H1 (cell line): ENCODE data around the gene POP5. TPM values are rescaled to one million over a fixed set of nuclear protein-coding genes. Genes with fewer than 3 reads are reported as not detected.

Source experiments
- ASH2L ChIP-seq: fragments of 200-600, 300-600 bp; sonication (generic); IDR thresholded peaks from one replicate; pipeline ENCODE4 v1.7.1; 2017; ENCODE audit warnings: low read length
- CBX5 ChIP-seq: fragments of 300-800, 300-1000 bp; sonication (generic); IDR thresholded peaks from 2 replicates; pipeline ENCODE4 v1.7.1; 2016; ENCODE audit warnings: antibody characterized with exemption, low read length, low read depth
- CHD1 ChIP-seq: IDR thresholded peaks from 2 replicates; pipeline ENCODE4 v1.6.1; 2012; ENCODE audit warnings: low read depth, low read length, improper control_type of control experiment
- CHD2 ChIP-seq: IDR thresholded peaks from 2 replicates; pipeline ENCODE4 v1.6.1; 2012; ENCODE audit warnings: low read length, improper control_type of control experiment
- EGR1 ChIP-seq: IDR thresholded peaks from 2 replicates; pipeline ENCODE4 v1.6.1; 2011; ENCODE audit warnings: low read depth, low read length, borderline replicate concordance
- EP300 ChIP-seq, 2 experiments: IDR thresholded peaks; 1 replicate in 1 of 2; 2 replicates in 1 of 2; pipeline ENCODE4 v1.6.1; 2011 to 2012; ENCODE audit warnings: low read depth in 2 of 2, low read length in 2 of 2, mild to moderate bottlenecking in 2 of 2, borderline replicate concordance in 1 of 2, inconsistent platforms in 1 of 2, moderate library complexity in 1 of 2
- GABPA ChIP-seq: IDR thresholded peaks from 2 replicates; pipeline ENCODE4 v1.6.1; 2011; ENCODE audit warnings: mild to moderate bottlenecking, low read length, moderate library complexity, borderline replicate concordance; ENCODE audit not compliant: insufficient read depth
- NRF1 ChIP-seq: IDR thresholded peaks from 2 replicates; pipeline ENCODE4 v1.6.1; 2011; ENCODE audit warnings: mild to moderate bottlenecking, low read depth, low read length, improper control_type of control experiment
- PHF8 ChIP-seq: fragments of 200-600 bp; sonication (generic); conservative IDR thresholded peaks from 2 replicates; pipeline ENCODE4 v1.7.1; 2012; ENCODE audit warnings: low read depth, mild to moderate bottlenecking, inconsistent platforms, low read length, moderate library complexity
- POLR2A ChIP-seq, 2 experiments: IDR thresholded peaks; 1 replicate in 1 of 2; 2 replicates in 1 of 2; pipeline ENCODE4 v1.6.1; 2011; ENCODE audit warnings: low read depth in 2 of 2, low read length in 2 of 2, mild to moderate bottlenecking in 2 of 2; ENCODE audit errors: control extremely low read depth in 1 of 2
- POLR2AphosphoS5 ChIP-seq: IDR thresholded peaks from 2 replicates; pipeline ENCODE4 v1.6.1; 2011; ENCODE audit warnings: low read depth, low read length
- RAD21 ChIP-seq, 2 experiments: IDR thresholded peaks in 1 of 2; conservative IDR thresholded peaks in 1 of 2; 2 replicates each; pipeline ENCODE4 v1.6.1; 2011; ENCODE audit warnings: low read depth in 2 of 2, low read length in 2 of 2, improper control_type of control experiment in 1 of 2, inconsistent platforms in 1 of 2, mild to moderate bottlenecking in 1 of 2, moderate library complexity in 1 of 2
- RBBP5 ChIP-seq: IDR thresholded peaks from 2 replicates; pipeline ENCODE4 v1.7.1; 2012; ENCODE audit warnings: low read depth, mild to moderate bottlenecking, inconsistent platforms, low read length, moderate library complexity, borderline replicate concordance
- SIX5 ChIP-seq: IDR thresholded peaks from 2 replicates; pipeline ENCODE4 v1.6.1; 2011; ENCODE audit warnings: mild to moderate bottlenecking, low read depth, low read length
- SP1 ChIP-seq: IDR thresholded peaks from 2 replicates; pipeline ENCODE4 v1.6.1; 2011; ENCODE audit warnings: low read depth, low read length
- SP2 ChIP-seq: IDR thresholded peaks from 2 replicates; pipeline ENCODE4 v1.6.1; 2012; ENCODE audit warnings: mild to moderate bottlenecking, low read length, inconsistent platforms
- SP4 ChIP-seq: IDR thresholded peaks from 2 replicates; pipeline ENCODE4 v1.6.1; 2012; ENCODE audit warnings: low read length, inconsistent platforms
- TAF1 ChIP-seq: IDR thresholded peaks from 2 replicates; pipeline ENCODE4 v1.6.1; 2011; ENCODE audit warnings: mild to moderate bottlenecking, low read depth, low read length
- TEAD4 ChIP-seq: IDR thresholded peaks from 2 replicates; pipeline ENCODE4 v1.6.1; 2012; ENCODE audit warnings: low read depth, low read length, inconsistent platforms, mixed read lengths
- polyA plus RNA-seq, 7 experiments: library from polyadenylated mRNA; depleted of rRNA in 3 of 7; stranded (reverse) in 5 of 7; unstranded in 2 of 7; fragments of >200 nt in 5 of 7; fragments of 200-250 nt in 2 of 7; gene quantifications; 1 replicate in 5 of 7; 2 replicates in 1 of 7; 4 replicates in 1 of 7; pipeline versions ENCODE4 v1.2.1 to v1.2.3, GENCODE V29; 2011 to 2013; ENCODE audit warnings: missing spikeins in 2 of 7, mixed read lengths in 2 of 7
- total RNA-seq: library from RNA; stranded (reverse); fragmentation: NEBNext Ultra II Directional; extraction: Animal tissue kit (Norgen Biotek cat#: 25700); gene quantifications from 2 replicates; pipeline ENCODE4 v1.2.1, GENCODE V29; 2021
- TF ChIP-seq, protein P1 (sequence below): IDR thresholded peaks from 2 replicates; pipeline ENCODE4 v1.6.1; 2012; ENCODE audit warnings: inconsistent platforms
- TF ChIP-seq, protein P2 (sequence below): IDR thresholded peaks from 2 replicates; pipeline ENCODE4 v1.6.1; 2011; ENCODE audit warnings: low read length, improper control_type of control experiment
- TF ChIP-seq, protein P3 (sequence below): IDR thresholded peaks from 2 replicates; pipeline ENCODE4 v1.6.1; 2012; ENCODE audit warnings: inconsistent platforms

POP5 gene
- total and polyA plus RNA-seq, 2 of the 8 experiments (the other 6 are each of a cell fraction or from before 2014, with no cell fraction given) = 59.7 to 124 TPM

DNA sequence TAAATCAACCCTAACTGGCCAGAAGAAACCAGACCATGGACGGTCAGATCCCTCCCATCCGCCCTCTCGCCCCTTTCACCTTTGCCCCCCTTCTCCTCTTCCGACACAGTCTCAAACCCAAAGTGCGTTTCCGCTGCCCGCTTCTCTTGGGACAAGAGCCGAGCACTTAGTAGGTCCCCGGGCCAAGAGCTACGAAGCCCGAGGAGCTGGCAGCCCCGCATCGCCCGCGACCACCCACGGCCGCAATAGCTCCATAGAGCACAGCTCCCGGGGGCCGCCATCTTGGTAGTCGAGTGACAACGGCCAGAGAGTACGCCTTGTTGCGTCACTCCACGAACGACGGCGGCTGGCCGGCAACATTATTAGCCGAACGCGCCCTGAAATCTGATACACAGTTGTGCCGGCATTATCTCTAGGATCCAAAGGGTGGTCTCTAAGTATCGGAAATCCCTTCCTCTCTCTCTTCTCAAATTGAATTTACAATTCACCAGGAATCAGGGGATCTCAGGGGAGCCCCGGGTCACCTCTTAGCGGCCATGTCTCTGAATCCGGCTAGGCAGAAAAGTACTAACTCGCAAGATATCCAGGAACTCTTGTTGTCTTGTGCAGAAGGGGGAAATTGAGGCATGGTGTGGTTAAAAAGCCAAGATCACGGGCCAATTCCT is 52.2 kb downstream of the POP5 start, which contains the start of gene COQ5 (continued):
- TF ChIP-seq, protein P1, sequence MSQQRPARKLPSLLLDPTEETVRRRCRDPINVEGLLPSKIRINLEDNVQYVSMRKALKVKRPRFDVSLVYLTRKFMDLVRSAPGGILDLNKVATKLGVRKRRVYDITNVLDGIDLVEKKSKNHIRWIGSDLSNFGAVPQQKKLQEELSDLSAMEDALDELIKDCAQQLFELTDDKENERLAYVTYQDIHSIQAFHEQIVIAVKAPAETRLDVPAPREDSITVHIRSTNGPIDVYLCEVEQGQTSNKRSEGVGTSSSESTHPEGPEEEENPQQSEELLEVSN = no peak
- TF ChIP-seq TEAD4 (no peak), PHF8 (peak; percentile 92), SP2 (no peak), RAD21 (IDR thresholded peaks at IDR 0.05 in 1 of 2, conservative IDR thresholded peaks at IDR 0.05 in 1 of 2; ENCODE audit: low read depth in 2 of 2, low read length in 2 of 2) (no peak), EGR1 (0 out of 2 replicates have a peak, but pooled peaks have one; percentile 16), ASH2L (peak; percentile 96), CHD1 (no peak), RBBP5 (peak; percentile 78; the same call in 1 of the 2 replicates), SP1 (peak; percentile 50; the same call in 1 of the 2 replicates), CBX5 (no peak), CHD2 (no peak), POLR2AphosphoS5 (peak; percentile 93), POLR2A (IDR thresholded peaks at IDR 0.05; ENCODE audit: control extremely low read depth in 1 of 2, low read depth in 2 of 2, low read length in 2 of 2) (peak; percentile 72 to 92), SP4 (no peak), EP300 (IDR thresholded peaks at IDR 0.05; ENCODE audit: borderline replicate concordance in 1 of 2, low read depth in 2 of 2, low read length in 2 of 2) (0 out of 3 replicates have a peak, but pooled peaks of 1 of the 2 experiments have one; percentile 62), SIX5 (peak; percentile 44; the same call in 1 of the 2 replicates), TAF1 (peak; percentile 98), GABPA (no peak), NRF1 (no peak)
- TF ChIP-seq, protein P2, sequence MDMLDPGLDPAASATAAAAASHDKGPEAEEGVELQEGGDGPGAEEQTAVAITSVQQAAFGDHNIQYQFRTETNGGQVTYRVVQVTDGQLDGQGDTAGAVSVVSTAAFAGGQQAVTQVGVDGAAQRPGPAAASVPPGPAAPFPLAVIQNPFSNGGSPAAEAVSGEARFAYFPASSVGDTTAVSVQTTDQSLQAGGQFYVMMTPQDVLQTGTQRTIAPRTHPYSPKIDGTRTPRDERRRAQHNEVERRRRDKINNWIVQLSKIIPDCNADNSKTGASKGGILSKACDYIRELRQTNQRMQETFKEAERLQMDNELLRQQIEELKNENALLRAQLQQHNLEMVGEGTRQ = no peak
- TF ChIP-seq, protein P3, sequence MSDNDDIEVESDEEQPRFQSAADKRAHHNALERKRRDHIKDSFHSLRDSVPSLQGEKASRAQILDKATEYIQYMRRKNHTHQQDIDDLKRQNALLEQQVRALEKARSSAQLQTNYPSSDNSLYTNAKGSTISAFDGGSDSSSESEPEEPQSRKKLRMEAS = peak; percentile 34; the same call in 1 of the 2 replicates
